GM12892 (cell line): ENCODE data around the gene AFF3.

ENCODE experiments used
- POLR2A ChIP-seq: IDR thresholded peaks from 2 replicates; pipeline ENCODE4 v1.6.1; 2011; ENCODE audit warnings: low read depth, low read length, control low read depth
- POLR2AphosphoS5 ChIP-seq: IDR thresholded peaks from 2 replicates; pipeline ENCODE4 v1.6.1; 2011; ENCODE audit warnings: low read depth, low read length, control low read depth

DNA sequence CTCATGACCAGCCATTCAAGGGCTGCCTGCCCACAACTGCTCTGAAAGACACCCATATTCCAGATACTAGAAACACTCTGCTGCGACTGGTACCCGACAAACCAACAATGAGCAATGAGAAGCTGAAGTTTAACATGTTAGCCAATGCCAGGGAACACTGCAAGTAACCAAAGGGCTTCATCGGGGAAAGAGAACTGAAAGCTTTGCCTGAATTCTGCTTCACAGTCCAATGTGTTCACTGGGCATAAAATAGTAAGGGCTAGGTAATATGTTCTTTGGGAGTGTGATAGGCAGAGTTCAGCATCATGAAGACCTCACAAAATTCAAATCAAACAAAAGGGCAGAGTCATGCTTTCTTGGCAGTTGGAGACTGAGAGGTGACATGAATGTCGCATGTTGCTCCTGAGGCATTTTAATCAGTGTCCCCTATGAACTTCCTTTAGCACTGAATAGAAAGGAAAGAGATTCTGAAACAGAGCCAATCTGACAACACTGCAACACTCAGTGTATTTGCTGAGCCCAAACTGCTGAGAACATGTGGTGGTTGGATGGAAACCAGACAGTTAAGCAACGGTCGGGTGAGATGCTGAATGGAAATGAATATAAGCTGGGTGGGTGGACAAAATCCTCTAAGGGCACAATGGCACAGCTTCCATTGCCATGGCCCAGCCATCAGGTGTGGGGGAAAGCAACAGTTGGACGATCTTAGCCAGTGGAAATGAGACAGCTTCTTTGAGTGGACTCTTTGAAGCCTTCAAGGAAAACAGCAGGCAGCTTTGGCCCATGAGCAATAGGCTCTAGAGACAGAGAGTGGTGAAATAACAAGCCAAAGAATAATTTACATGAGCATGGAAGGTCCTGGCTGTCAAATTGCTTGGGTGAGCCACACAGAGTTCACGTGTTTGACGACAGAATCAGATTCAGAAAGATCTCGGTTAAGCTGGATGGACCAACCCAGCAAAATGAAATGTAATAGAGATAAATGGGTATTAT, 277.5 kb downstream of the AFF3 start:
- TF ChIP-seq POLR2A, result no peak
- no peak for TF ChIP-seq POLR2AphosphoS5
